Endodermal cell (in vitro differentiated cells): ENCODE results near the gene RELCH. TPM values are rescaled to one million over a fixed set of nuclear protein-coding genes. Genes with fewer than 3 reads are reported as not detected.

Experiments
- DNase-seq: peaks from one replicate; pipeline ENCODE4 v3.0.0-alpha.2; 2017
- H3K27ac ChIP-seq: 2 replicates; pipeline ENCODE4 v1.5.1; 2013; ENCODE audit warnings: mild to moderate bottlenecking, low read depth, low read length, moderate library complexity
- H3K27me3 ChIP-seq: 2 replicates; pipeline ENCODE4 v1.6.1; 2013; ENCODE audit warnings: mild to moderate bottlenecking, low read length, moderate library complexity; ENCODE audit not compliant: insufficient read depth, control insufficient read depth, poor library complexity, severe bottlenecking
- H3K36me3 ChIP-seq: 2 replicates; pipeline ENCODE4 v1.7.0; 2013; ENCODE audit warnings: mild to moderate bottlenecking, low read length, moderate library complexity; ENCODE audit not compliant: control insufficient read depth, insufficient read depth
- H3K4me1 ChIP-seq: one replicate; pipeline ENCODE4 v1.7.0; 2013; ENCODE audit warnings: low read length; ENCODE audit not compliant: control insufficient read depth, insufficient read depth
- H3K4me3 ChIP-seq: 2 replicates; pipeline ENCODE4 v1.5.1; 2013; ENCODE audit warnings: mild to moderate bottlenecking, low read length, moderate library complexity
- H3K9ac ChIP-seq: 2 replicates; pipeline ENCODE4 v1.6.1; 2013; ENCODE audit warnings: mild to moderate bottlenecking, low read length, moderate library complexity; ENCODE audit not compliant: poor library complexity, severe bottlenecking; ENCODE audit errors: extremely low read depth
- H3K9me3 ChIP-seq: 2 replicates; pipeline ENCODE4 v1.6.1; 2013; ENCODE audit warnings: mild to moderate bottlenecking, low read length, moderate library complexity; ENCODE audit not compliant: control insufficient read depth
- H3K27ac Mint-ChIP-seq: 2 replicates; pipeline ENCODE4 v1.8.0; 2020; ENCODE audit warnings: mixed read lengths
- H3K27me3 Mint-ChIP-seq: 2 replicates; pipeline ENCODE4 v1.8.0; 2021; ENCODE audit warnings: mild to moderate bottlenecking, mixed read lengths; ENCODE audit not compliant: insufficient read depth
- H3K36me3 Mint-ChIP-seq: 2 replicates; pipeline ENCODE4 v1.8.0; 2020; ENCODE audit warnings: low read depth, mixed read lengths
- H3K4me1 Mint-ChIP-seq: 2 replicates; pipeline ENCODE4 v1.8.0; 2020; ENCODE audit warnings: mixed read lengths
- H3K4me3 Mint-ChIP-seq: 2 replicates; pipeline ENCODE4 v1.8.0; 2020; ENCODE audit warnings: mild to moderate bottlenecking, moderate library complexity, mixed read lengths
- H3K9me3 Mint-ChIP-seq: 2 replicates; pipeline ENCODE4 v1.8.0; 2020; ENCODE audit warnings: mild to moderate bottlenecking, mixed read lengths
- CTCF ChIP-seq: fragments of 200-600 bp; sonication (generic); conservative IDR thresholded peaks from 2 replicates; pipeline ENCODE4 v1.5.0; 2021; ENCODE audit warnings: antibody characterized with exemption, mild to moderate bottlenecking
- WGBS, 2 experiments: methylation state at CpG; one replicate each; pipeline versions ENCODE4 v1.1.5 to v1.1.7; 2013; ENCODE audit warnings: missing lambda C conversion rate in 2 of 2, mixed read lengths in 1 of 2; ENCODE audit not compliant: insufficient coverage in 1 of 2, insufficient read length in 1 of 2; 5-methylcytosine and 5-hydroxymethylcytosine counted together
- total RNA-seq, 2 donors: library from RNA; stranded (reverse); fragmentation: NEBNext Ultra II Directional in 1 of 2; extraction: Animal tissue kit (Norgen Biotek cat#: 25700) in 1 of 2; gene quantifications; 2 replicates in 1 of 2; 3 replicates in 1 of 2; pipeline ENCODE4 v1.2.1, GENCODE V29; 2021

Gene RELCH
- total RNA-seq, 2 donors from 2014 or later: 29.4 to 32.0 TPM

GRCh38 chr18:62196980-62197379 is 9.9 kb downstream of the RELCH start:
- Histone ChIP-seq H3K36me3 (no peaks in the 10 kb centered on the region), H3K27ac (no peak overlapping the region), H3K4me3 (no peak overlapping the region), H3K9ac (no peak overlapping the region), H3K4me1 (peaks cover 6% of the 10 kb centered on the region), H3K27me3 (no peaks in the 10 kb centered on the region), H3K9me3 (no peaks in the 10 kb centered on the region)
- Mint-ChIP-seq H3K4me1 (peaks cover 11% of the 10 kb centered on the region), H3K4me3 (no peak overlapping the region), H3K27me3 (no peaks in the 10 kb centered on the region), H3K27ac (no peak overlapping the region), H3K9me3 (peaks cover under 1% of the 10 kb centered on the region), H3K36me3 (peaks cover 10% of the 10 kb centered on the region)
- DNase-seq: no peak
- no peak for TF ChIP-seq CTCF

GRCh38 chr18:62198259-62198658 is 11.2 kb downstream of the RELCH start:
- DNase-seq: no peak
- Histone ChIP-seq H3K4me1 (peaks cover 6% of the 10 kb centered on the region), H3K27me3 (no peaks in the 10 kb centered on the region), H3K4me3 (peak overlapping the region; percentile 25), H3K27ac (no peak overlapping the region), H3K9ac (no peak overlapping the region), H3K36me3 (no peaks in the 10 kb centered on the region), H3K9me3 (no peaks in the 10 kb centered on the region)
- no peaks in the 10 kb centered on the region for H3K27me3 Mint-ChIP-seq
- peaks cover 3% of the 10 kb centered on the region for H3K36me3 Mint-ChIP-seq
- no peak for TF ChIP-seq CTCF
- 83 to 100% methylated on average over 1 to 2 of the region's 2 CpGs for WGBS, 2 experiments
- peaks cover 11% of the 10 kb centered on the region for H3K4me1 Mint-ChIP-seq
- H3K27ac Mint-ChIP-seq: peak overlapping the region; percentile 3
- no peak overlapping the region for H3K4me3 Mint-ChIP-seq
- no peaks in the 10 kb centered on the region for H3K9me3 Mint-ChIP-seq

- Histone ChIP-seq H3K4me3 (no peak overlapping the region), H3K4me1 (peaks cover 6% of the 10 kb centered on the region), H3K27ac (no peak overlapping the region), H3K36me3 (no peaks in the 10 kb centered on the region), H3K27me3 (no peaks in the 10 kb centered on the region), H3K9me3 (no peaks in the 10 kb centered on the region), H3K9ac (no peak overlapping the region)
- Mint-ChIP-seq H3K9me3 (no peaks in the 10 kb centered on the region), H3K27ac (no peak overlapping the region), H3K4me3 (no peak overlapping the region), H3K36me3 (peaks cover 3% of the 10 kb centered on the region), H3K4me1 (peaks cover 11% of the 10 kb centered on the region), H3K27me3 (no peaks in the 10 kb centered on the region)
- TF ChIP-seq CTCF: no peak
- no peak for DNase-seq
- 89 to 95% methylated on average over 1 to 2 of the region's 2 CpGs for WGBS, 2 experiments
Measured at GRCh38 chr18:62199629-62200028, 12.6 kb downstream of the RELCH start.
